HG03521 (cell line): ENCODE results near the gene SPTAN1.

Experiments
- ATAC-seq: cut with Tn5 transposase; IDR thresholded peaks from one replicate; pipeline ENCODE4 v1.9.1; 2021; ENCODE audit warnings: mild to moderate bottlenecking, moderate library complexity; ENCODE audit not compliant: unreplicated experiment

SPTAN1 gene

DNA sequence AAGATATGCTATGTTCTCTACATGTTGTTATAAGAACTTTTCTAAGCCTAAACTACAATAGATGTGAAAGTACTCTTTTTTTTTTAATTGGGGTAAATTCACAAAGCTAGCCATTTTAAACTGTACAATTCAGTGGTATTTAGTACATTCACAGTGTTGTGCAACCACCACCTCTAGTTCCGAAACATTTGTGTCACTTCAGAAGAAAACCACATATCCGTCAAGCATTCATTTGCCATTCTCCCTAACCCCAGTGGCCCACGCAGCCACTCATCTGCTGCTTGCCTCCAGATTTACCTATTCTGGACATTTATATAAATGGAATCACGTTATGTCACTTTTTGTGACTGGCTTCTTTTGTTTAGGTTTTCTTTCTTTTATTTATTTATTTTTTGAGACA lies 43.1 kb downstream of the SPTAN1 start:
- no peak for ATAC-seq

DNA sequence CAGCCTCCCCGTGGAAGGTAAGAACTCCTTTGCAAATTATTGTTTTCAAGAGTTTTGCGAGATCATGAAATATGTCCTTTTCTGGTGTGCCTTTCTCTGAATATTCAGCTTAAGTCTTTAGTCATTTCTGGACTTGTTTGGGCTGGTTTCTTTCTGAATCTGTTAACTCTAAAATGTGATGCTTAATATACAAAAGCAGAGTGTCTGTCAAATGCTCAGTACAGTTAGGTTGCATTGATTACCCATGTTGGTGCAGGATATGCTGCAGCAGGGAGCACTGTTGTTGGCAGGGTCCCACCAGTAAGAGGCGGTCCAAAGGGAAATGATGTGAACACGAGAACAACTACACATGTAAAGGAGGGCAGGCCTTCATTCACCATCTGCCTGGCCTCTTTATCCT lies 47.7 kb downstream of the SPTAN1 start:
- no peak for ATAC-seq

DNA sequence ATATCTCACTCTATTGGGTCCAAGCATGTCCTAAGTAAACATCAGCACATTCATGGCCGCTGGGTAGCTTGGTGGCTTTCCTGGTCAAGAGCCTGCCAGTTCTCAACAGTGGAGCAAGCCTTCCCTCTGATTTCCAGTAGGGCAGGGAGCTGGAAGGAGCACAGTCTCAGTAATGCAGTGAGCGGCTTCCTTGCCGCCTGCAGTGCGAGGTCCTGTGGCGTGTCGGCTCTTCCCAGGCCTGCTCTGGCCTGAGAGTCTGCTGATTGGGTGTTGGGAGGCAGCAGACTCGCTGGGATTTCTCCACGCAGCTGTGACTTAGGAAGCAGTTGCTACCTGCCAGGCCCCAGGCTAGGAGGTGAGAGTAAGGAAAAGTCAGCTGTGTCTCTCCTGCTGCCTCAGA lies 51.3 kb downstream of the SPTAN1 start:
- no peak for ATAC-seq

- no peak for ATAC-seq
Observed at GRCh38 chr9:128607642-128608350, 55.4 kb downstream of the SPTAN1 start.

DNA sequence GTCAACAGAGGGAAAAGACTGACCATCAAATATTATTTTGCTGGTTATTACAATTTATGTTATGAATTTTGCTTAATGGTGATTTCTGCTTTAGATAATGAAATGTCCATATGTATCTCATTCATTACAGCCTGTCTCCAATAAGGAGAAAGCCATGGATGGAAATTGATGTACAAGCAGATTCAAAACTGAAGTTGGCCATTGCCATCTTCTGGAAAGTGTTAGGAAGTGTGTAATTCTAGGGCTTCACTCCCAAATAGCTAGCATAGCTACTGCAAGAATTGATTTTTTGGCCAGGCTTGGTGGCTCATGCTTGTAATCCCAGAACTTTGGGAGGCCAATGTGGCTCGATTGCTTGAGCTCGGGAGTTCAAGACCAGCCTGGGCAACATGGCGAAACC lies 58.5 kb downstream of the SPTAN1 start:
- ATAC-seq, result no peak

- ATAC-seq, result no peak
Observed at GRCh38 chr9:128611600-128612394, 59.4 kb downstream of the SPTAN1 start.

GRCh38 chr9:128614728-128615127 lies 62.3 kb downstream of the SPTAN1 start:
- ATAC-seq, result no peak

DNA sequence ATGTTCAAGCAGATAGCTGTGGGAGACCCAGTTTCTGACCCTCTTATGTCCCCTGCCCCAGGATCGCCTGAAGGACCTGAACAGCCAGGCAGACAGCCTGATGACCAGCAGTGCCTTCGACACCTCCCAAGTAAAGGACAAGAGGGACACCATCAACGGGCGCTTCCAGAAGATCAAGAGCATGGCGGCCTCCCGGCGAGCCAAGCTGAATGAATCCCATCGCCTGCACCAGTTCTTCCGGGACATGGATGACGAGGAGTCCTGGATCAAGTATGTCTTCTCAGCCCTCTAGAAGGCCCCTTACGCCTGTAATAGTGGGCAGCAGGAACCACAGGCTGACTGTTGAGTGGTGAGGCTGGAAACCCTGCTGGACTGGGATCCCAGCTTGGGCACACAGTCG lies 63.2 kb downstream of the SPTAN1 start:
- no peak for ATAC-seq

- no peak for ATAC-seq
Observed at GRCh38 chr9:128617943-128618342, 65.6 kb downstream of the SPTAN1 start.

DNA sequence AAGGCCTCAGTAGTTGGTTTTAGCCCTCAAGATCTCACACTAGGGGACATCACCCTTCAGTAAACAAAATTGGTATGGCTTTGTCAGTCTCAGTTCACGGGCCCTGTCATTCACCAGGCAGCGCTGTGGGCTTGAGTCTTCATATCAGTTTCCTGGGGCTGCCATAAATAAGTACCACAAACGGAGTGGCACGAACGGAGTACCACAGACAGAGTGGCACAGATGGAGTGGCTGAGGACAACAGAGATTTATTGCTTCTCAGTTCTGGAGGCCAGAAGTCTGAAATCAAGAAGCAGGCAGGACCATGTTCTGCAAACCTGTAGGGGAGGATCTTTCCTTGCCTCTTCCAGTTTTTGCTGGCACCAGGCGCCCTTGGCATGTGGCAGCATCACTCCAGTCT lies 66.7 kb downstream of the SPTAN1 start:
- no peak for ATAC-seq

GRCh38 chr9:128619779-128620178 lies 67.4 kb downstream of the SPTAN1 start:
- no peak for ATAC-seq

DNA sequence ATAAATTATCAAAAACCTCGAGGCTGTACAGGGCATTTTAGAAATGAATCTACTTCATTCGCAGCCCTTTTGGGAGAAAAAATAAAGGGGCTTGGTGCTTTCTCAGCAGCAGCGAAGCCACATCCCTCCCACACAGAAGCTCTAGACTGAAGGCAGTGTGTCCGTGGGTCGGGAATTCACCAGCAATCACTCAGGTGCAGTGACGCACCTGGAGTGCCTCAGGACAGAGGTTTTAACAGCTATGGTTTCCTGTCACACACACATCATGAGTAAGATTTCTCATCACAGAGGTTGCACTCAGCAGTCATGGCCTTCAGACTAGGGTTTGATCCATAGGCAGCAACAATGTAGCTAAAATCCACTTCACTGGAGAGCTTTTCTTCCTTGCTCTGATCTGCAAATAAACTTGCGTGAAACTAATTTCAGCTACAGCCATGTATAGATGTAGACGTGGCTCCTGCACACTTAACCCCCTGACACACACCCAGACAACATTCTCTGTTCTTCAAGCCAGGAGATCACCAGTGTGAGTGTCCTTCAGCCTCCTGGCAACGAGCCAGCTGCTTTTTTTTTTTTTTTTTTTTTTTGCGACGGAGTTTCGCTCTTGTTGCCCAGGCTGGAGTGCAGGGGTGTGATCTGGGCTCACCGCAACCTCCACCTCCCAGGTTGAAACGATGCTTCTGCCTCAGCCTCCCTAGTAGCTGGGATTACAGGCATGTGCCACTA lies 69.5 kb downstream of the SPTAN1 start:
- ATAC-seq, result no peak

- no peak for ATAC-seq
Observed at GRCh38 chr9:128624566-128624965, 72.2 kb downstream of the SPTAN1 start.

GRCh38 chr9:128625391-128626146 lies 73.2 kb downstream of the SPTAN1 start:
- no peak for ATAC-seq

GRCh38 chr9:128626181-128626580 lies 73.8 kb downstream of the SPTAN1 start:
- no peak for ATAC-seq

- ATAC-seq, result no peak
Observed at GRCh38 chr9:128627127-128627715, 74.8 kb downstream of the SPTAN1 start.

- no peak for ATAC-seq
Observed at GRCh38 chr9:128627906-128628305, 75.5 kb downstream of the SPTAN1 start.

GRCh38 chr9:128628471-128629048 lies 76.2 kb downstream of the SPTAN1 start:
- ATAC-seq, result no peak

- ATAC-seq, result no peak
Observed at GRCh38 chr9:128629136-128629535, 76.7 kb downstream of the SPTAN1 start.

DNA sequence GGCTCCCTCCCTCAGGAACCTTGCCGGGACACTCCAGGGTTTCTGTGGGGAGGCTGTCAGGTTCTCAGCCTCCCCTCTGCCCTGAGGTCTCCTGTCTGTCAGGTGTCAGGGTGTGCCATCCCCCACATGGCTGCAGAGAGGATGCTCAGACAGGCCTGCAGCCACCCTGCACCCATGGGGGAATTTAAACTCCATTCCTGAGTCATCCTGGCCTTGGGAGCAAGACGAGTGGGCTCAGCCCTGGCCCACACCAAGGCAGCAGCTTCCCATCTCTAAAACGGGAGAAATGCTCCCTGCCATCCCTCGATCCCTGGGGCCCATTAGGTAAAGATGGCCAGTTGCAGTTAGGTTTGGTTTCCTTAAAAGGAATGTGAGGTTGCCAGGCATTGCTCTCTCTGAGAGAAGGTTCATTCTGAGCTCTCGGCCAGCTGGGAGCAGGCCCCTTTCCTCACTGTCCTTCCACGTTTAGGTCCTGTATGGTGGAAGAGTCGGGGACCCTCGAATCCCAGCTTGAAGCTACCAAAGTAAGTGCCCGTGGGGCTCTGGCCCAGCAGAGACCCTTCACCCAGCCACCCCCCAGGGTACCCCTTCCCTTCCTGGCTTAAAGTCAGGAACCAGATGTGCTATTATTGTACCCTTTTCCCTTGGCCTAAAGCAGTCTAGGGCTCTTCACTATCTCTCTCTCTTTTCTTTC lies 77.6 kb downstream of the SPTAN1 start:
- ATAC-seq, result no peak
